SK-N-DZ (cell line): ENCODE measurements around the gene HNRNPUL1.
"Not testable (repeated sequence)": the region's sequence is repeated elsewhere in the genome, so short reads cannot be mapped to it uniquely, and the experiment has no call there.

ENCODE experiments used
- DNase-seq: peaks from one replicate; pipeline ENCODE4 v3.0.0-alpha.2; 2015; ENCODE audit warnings: low spot score

HNRNPUL1 gene

DNA sequence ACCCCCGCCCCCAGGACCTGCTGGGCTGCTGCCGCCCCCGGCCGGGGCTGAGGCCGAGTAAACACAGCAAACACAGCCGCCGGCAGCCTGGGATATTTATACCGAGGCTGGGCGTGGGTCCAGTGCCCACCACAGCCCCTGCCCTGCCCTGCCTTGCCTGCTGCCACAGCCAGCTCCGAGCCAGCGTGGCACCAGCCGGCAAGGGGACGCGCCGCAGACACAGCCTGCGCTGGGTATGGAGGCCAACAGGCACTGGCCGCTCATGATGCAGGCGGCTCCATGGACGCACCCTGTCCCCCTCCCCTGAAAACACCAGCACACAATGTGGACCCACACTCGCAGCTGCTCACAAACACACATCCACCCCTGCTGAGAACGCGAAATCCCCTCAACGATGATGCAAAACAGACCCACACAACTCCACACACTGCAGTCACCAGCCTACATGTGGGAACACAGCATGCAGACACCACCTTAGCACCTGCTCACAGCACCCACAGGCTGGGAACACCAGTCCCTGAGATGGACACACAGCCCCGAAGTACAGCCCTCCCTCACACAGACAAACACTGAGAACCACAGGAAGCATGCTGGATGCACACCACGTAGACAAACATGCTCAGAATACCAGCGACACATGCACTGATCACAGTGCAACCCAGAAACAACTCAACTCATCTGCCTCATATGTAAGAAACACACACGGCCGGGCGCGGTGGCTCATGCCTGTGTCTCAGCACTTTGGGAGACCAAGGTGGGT is 62.0 kb downstream of the HNRNPUL1 start:
- no peak for DNase-seq

GRCh38 chr19:41327076-41327575 is 63.0 kb downstream of the HNRNPUL1 start:
- DNase-seq, result no peak

- no peak for DNase-seq
Measured at GRCh38 chr19:41327576-41328156, 63.5 kb downstream of the HNRNPUL1 start.

GRCh38 chr19:41328157-41328841 is 64.1 kb downstream of the HNRNPUL1 start:
- DNase-seq, result no peak

DNA sequence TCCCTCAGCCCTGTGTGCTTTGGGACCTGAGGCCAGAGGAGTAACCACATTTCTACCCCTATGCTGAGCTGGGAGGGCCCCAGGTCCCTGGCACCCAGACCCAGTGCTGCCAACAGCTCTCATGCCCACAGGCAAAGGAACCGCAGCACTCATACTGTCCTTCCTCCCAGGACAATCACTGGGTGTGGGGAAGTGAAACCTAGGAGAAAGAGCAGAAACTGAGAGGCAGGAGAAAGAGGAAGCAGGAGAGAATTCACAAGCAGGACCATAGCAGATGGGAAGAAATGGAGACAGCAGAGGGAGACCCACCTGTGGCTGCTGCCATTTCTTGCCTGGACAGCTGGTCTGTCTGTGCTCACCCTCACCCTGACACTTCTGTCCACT is 64.7 kb downstream of the HNRNPUL1 start:
- no peak for DNase-seq

DNA sequence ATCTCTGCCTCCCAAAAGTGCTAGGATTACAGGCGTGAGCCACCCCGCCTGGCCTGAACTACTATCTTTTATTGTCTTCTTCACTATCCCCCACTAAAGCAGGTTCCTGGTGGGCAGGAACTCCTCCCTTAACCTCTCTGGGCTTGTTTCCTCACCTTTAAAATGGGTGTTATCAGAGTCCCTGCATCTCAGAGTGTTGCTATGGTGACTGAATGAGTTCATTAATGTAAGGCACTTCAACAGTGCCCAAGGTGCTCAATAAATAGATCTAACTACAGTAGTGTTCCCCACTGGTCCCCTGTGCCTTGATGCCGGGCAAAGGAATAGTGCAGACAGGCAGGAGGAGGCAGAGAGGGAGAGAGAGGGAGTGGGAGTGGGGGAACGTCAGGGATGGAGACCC is 66.3 kb downstream of the HNRNPUL1 start:
- DNase-seq, result no peak

DNA sequence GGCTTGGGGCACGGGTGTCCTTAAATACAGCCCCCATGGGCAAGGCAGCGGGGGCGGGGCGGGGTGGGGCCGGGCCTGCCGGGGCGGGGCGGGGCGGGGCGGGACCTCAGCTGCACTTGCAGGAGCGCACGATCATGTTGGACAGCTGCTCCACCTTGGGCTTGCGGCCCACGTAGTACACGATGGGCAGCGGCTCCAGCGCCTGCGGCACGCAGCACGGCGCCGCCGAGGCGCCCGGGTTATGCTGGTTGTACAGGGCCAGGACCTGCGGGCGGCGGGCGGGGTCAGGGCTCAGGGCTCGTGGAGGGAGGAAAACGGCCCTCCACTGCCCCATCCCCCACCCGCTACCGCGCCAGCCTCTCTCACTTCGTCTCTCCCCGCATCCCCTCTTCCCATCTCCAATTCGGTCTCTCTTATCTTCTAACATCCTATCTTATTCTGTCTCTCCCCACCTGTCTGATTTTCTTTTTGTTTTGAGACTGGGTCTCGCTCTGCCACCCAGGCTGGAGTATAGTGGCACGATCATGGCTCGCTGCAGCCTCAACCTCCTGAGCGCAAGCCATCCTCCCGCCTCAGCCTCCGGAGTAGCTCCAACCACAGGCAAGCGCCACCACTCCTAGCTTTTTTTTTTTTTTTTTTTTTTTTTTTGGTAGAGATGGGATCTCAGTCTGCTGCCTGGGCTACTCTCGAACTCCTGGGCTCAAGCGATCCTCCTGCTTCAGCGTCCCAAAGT is 66.9 kb downstream of the HNRNPUL1 start:
- no peak for DNase-seq

- DNase-seq, result no peak
Measured at GRCh38 chr19:41332000-41332399, 67.8 kb downstream of the HNRNPUL1 start.

DNA sequence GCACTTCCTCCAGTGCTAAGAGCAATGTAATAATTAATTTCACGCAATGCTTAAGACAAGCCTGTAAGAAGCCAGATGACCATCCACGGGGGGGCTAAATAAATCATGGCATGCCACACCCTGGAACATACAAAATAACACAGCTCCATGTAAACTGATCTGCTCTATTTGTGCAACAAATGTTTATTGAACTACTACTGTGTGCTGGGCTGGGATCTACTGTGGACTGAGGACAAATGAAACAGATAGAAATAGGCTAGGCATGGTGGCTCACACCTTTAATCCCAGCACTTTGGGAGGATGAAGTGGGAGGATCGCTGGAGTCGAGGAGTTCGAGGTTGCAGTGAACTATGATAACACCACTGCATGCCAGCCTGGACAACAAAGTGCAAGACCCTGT is 68.3 kb downstream of the HNRNPUL1 start:
- no peak for DNase-seq

- no peak for DNase-seq
Measured at GRCh38 chr19:41334793-41335192, 70.6 kb downstream of the HNRNPUL1 start.

GRCh38 chr19:41335467-41335866 is 71.3 kb downstream of the HNRNPUL1 start:
- no peak for DNase-seq

DNA sequence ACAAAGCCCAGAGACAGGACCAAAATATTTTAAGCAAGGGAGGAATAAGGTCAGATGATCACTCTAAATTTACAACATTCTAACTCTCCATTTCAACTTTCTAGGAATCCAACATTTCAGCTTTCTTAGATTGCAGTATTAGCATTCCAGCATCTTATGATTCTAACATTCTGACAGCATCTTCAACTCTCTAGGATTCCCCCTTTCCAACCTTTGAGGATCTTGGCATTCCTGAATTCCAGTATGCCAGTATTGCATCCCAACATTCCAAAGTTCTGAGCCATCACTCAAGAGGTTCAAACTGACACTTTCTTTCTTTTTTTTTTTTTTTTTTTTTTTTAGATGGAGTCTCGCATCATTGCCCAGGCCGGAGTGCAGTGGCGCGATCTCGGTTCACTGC is 75.8 kb downstream of the HNRNPUL1 start:
- no peak for DNase-seq

GRCh38 chr19:41341669-41342490 is 77.7 kb downstream of the HNRNPUL1 start:
- DNase-seq, result no peak

DNA sequence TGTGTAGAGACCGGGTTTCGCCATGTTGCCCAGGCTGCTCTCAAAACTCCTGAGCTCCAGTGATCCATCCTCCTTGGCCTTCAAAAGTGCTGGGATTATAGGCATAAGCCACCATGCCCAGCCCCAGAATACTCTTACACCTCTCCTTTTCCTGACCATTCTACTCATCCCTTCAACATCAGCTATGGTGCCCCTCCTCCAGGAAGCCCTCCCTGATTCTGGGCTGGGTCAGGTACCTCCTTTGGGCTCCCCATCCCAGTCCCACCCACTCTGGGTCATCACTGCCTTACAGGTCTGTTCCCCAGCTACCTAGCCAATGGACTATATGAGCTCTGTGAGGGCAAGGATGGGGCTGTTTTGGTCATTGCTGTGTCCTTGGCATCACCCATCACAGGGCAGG is 80.0 kb downstream of the HNRNPUL1 start:
- DNase-seq, result no peak

GRCh38 chr19:41346916-41347315 is 82.7 kb downstream of the HNRNPUL1 start:
- not testable (repeated sequence) for DNase-seq

DNA sequence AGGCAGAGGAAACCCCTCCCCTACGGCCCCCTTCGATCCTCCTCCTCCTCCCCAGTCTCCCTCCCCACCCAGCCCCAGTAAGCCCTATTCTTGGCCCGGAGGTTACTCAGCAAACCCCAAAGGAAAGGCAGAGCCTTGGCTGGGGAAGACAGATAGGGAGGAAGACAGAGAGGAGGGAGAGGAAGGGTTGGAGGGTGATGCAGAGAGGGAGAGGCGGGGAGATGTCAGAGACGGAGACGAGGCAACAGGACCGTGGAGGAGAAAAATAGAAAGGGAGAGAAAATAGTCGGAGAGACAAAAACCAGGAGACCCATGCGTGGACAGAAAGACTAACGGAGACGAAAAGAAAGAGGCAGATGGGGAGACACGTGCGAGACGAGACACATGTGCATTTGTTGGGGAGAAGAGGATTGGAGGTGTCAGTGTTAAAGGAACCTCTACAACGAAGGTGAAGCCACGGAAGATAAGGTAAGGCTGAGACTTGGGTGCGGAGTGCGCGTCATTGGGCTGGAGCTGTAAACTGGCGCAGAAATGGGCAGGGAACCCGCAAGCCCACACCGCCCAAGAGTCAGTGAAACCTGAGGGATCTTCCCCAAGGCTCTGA is 86.7 kb downstream of the HNRNPUL1 start:
- no peak for DNase-seq

DNA sequence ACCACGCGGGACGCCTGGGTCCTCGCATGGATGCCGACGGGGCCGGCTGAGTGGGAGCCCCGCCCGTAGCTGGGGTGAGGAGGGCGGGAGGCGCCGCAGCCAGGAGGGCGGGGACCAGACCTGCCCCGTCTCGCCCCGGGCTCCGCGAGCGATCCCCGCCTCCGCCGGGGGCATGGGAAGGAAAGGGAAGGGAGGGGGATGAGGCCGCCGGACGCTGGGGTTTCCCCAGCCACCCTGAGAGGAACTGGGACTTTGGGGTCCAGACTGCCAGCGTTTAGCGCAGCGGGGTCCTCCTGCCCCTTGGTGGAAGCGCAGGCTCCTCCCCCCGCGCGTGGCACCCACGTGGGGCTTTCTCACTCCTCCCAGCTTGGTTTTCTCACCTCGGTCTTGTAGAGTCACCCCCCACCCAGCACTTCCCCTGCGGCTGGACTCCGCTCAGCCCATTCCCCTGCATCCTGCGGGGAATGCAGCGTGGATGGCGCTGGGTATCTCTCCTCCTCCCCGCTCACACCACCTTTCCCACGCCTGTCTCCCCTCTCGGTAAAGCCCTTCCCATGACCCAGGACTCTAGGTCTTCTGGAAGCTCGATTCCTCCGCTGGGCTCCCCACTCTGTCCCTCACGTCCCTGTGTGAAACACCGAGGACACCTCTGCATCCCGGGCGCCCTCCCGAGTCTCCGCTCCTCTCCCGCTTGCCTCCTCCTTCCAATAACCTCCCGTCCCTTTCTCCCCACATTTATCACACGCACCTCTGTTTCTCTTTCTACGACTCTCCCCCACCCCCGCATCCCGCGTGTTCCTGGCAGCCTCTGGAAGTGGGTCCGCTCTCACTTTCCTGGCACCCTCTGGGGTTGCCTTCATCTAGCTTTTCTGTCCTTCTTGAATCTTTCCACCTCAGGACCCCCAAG is 87.4 kb downstream of the HNRNPUL1 start:
- no peak for DNase-seq

DNA sequence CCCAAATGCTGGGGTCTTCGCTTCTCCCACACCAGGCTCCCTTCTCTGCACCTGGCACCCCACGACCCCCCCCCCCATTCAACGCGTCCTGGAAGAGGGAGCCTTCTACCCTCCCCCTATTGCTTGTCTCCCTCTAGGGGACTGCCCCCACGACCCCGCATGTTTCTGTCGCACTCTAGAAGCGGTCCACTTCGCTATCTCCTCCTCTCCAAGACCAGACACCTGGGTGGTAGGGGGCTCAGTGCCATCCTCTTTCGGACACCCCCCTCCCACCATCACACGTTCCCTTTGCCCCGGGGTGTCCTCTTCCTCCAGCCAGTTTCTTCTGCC is 88.1 kb downstream of the HNRNPUL1 start:
- DNase-seq, result no peak

DNA sequence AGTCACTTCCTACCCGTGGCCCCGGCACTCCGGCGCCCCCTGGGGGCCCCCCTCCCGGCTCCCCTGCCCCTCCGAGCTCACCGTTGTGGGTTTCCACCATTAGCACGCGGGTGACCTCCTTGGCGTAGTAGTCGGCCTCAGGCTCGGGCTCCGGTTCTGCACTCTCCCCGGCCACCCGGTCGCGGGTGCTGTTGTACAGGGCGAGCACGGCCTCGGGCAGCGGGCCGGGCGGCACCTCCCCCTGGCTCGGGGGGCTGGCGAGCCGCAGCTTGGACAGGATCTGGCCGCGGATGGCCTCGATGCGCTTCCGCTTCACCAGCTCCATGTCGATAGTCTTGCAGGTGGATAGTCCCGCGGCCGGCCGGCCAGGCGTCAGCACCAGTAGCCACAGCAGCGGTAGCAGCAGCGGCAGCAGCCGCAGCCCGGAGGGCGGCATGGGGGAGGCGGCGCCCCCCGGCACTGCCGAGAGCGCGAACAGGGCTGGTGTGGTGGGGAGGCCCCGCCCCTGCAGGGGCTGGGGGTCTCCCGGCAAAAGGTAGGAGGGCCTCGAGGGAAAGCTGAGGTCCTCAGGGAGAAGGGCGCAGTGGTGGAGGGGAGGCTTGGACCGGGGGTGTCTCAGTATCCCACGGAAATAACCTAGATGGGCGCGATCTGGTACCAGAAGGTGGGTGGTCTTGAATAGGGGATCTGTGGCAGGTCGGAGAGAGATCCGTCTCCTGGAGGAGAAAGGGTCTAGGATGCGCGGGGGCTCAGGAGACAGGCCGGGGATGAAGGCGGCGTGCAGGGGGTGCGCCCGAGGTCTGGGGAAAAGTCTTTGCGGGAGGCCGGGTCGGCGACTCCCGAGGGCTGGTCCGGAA is 88.7 kb downstream of the HNRNPUL1 start:
- peak; percentile 55 for DNase-seq
